K562 (cell line): Measurements from ENCODE around the gene BSPRY. TPM values are rescaled to one million over a fixed set of nuclear protein-coding genes. Genes with fewer than 3 reads are reported as not detected.

Source experiments
- CHCHD3 ChIP-seq: fragments of 250-450 bp; sonication (Bioruptor Pico); IDR thresholded peaks from 2 replicates; pipeline ENCODE4 v2.1.2; 2022; ENCODE audit warnings: mild to moderate bottlenecking
- HMGXB4 ChIP-seq: sonication (generic); formaldehyde crosslinking; IDR thresholded peaks from 2 replicates; pipeline ENCODE4 v1.8.1; 2023; ENCODE audit warnings: mild to moderate bottlenecking, missing genetic modification reagents
- MAFG ChIP-seq: fragments of 450-650 bp; conservative IDR thresholded peaks from 2 replicates; pipeline ENCODE4 v1.6.1; 2016; ENCODE audit warnings: missing genetic modification characterization, missing compliant biosample characterization
- ZNF121 ChIP-seq: sonication (generic); formaldehyde crosslinking; conservative IDR thresholded peaks from 2 replicates; pipeline ENCODE4 v1.8.0; 2022; ENCODE audit warnings: missing genetic modification reagents
- ZNF699 ChIP-seq: fragments of 250-450 bp; sonication (Bioruptor Pico); IDR thresholded peaks from 2 replicates; pipeline ENCODE4 v1.8.0; 2021; ENCODE audit warnings: mild to moderate bottlenecking, moderate library complexity; ENCODE audit not compliant: insufficient replicate concordance
- polyA plus RNA-seq, 8 experiments: library from polyadenylated mRNA; depleted of rRNA in 4 of 8; stranded (reverse) in 5 of 8; unstranded in 3 of 8; fragments of >200 nt; fragmentation: Nextera tagmentation in 2 of 8; fragmentation: Illumina TruSeq in 1 of 8; extraction: Ambion mirVana in 2 of 8; extraction: Trizol in 1 of 8; gene quantifications; 2 replicates each; pipeline versions ENCODE4 v1.2.1 to v1.2.3, GENCODE V29; 2011 to 2014; ENCODE audit warnings: inconsistent platforms in 1 of 8, missing spikeins in 1 of 8
- total RNA-seq, 7 experiments: library from RNA; depleted of rRNA in 6 of 7; stranded (reverse); fragments of >200 nt in 6 of 7; fragmentation: Illumina TruSeq in 2 of 7; extraction: Trizol in 2 of 7; gene quantifications; 2 replicates each; pipeline versions ENCODE4 v1.2.1 to v1.2.3, GENCODE V29; 2011 to 2021; ENCODE audit warnings: low replicate concordance in 1 of 7
- TF ChIP-seq, protein P1 (sequence below): sonication (generic); formaldehyde crosslinking; IDR thresholded peaks from 2 replicates; pipeline ENCODE4 v1.8.0; 2023; ENCODE audit warnings: mild to moderate bottlenecking, missing genetic modification reagents

BSPRY gene
- total and polyA plus RNA-seq, 9 of the 15 experiments (the other 6 are each of a cell fraction or from before 2014, with no cell fraction given), result 0.07 to 0.67 (median 0.18) TPM

DNA sequence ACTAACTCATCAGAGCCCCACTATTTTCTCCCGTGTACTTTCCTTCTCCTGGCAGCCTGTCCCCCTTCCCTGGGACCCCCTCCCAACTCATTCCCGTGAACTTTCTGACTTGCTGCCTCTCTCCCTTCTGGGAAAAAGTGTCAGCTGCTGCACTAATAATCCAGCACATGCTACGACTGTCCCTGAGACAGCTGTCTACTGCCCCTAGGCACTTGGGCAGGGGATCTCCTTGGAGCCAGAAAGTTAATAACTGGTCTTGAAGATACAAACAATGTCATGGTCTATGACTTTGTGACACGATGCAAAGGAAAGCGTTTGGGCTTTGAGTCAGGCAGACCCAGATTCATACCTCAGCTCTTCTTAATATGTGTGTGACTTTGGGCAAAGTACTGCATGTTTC lies 36.1 kb upstream of the BSPRY start (continued):
- TF ChIP-seq ZNF121 (CRISPR knock-in tag) (no peak), MAFG (no peak), ZNF699 (no peak), CHCHD3 (no peak), HMGXB4 (CRISPR knock-in tag) (no peak)
- TF ChIP-seq, protein P1, sequence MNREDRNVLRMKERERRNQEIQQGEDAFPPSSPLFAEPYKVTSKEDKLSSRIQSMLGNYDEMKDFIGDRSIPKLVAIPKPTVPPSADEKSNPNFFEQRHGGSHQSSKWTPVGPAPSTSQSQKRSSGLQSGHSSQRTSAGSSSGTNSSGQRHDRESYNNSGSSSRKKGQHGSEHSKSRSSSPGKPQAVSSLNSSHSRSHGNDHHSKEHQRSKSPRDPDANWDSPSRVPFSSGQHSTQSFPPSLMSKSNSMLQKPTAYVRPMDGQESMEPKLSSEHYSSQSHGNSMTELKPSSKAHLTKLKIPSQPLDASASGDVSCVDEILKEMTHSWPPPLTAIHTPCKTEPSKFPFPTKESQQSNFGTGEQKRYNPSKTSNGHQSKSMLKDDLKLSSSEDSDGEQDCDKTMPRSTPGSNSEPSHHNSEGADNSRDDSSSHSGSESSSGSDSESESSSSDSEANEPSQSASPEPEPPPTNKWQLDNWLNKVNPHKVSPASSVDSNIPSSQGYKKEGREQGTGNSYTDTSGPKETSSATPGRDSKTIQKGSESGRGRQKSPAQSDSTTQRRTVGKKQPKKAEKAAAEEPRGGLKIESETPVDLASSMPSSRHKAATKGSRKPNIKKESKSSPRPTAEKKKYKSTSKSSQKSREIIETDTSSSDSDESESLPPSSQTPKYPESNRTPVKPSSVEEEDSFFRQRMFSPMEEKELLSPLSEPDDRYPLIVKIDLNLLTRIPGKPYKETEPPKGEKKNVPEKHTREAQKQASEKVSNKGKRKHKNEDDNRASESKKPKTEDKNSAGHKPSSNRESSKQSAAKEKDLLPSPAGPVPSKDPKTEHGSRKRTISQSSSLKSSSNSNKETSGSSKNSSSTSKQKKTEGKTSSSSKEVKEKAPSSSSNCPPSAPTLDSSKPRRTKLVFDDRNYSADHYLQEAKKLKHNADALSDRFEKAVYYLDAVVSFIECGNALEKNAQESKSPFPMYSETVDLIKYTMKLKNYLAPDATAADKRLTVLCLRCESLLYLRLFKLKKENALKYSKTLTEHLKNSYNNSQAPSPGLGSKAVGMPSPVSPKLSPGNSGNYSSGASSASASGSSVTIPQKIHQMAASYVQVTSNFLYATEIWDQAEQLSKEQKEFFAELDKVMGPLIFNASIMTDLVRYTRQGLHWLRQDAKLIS (CRISPR knock-in tag), result no peak
- TF ChIP-seq, all 486 proteins: peak for 0
